ENCODE results near the gene GOLGA8B. TPM values are rescaled to one million over a fixed set of nuclear protein-coding genes. Genes with fewer than 3 reads are reported as not detected.

Gene GOLGA8B
- polyA plus RNA-seq, 1 donor (not counting 4 experiments of a cell fraction or from before 2014, with no cell fraction given), result 49.5 TPM

DNA sequence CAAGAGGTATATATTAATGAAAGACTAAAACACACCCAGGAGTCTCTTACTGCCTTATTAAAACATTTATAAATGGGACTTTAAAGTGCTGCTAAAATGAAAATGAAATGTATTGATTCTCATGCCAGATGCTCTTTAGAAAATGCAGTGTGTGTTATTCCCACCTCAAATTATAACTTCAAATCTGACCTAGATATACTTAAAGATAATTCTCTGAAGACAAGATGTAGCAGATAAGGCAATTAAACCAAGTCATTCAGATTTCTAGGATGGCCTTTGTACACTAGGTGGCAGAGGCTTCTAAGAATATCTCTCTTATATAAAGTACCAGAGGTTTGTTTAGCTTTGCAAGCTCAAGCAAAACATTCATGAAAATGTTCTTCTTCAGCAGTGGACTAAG, 26.9 kb upstream of the GOLGA8B start:
- dilution Hi-C loops (cut with MboI; ENCODE audit: extremely low pct_ligation_motif_present, low sequenced_read_pairs), result no loop called here
- FAIRE-seq, result no peak

GRCh38 chr15:34609102-34610057, 25.9 kb upstream of the GOLGA8B start:
- FAIRE-seq, result peak; percentile 13
- no peaks in the 10 kb centered on the region for H3K9me1 ChIP-seq (ENCODE audit: control insufficient read depth, extremely low read depth, insufficient read depth, low read length)
- no peak overlapping the region for H2AFZ ChIP-seq (ENCODE audit: control insufficient read depth, low read length)
- TF ChIP-seq EZH2 (IDR thresholded peaks at IDR 0.05; ENCODE audit: low read length) (no peak), CTCF (optimal IDR thresholded peaks at IDR 0.05 in 1 of 3, IDR thresholded peaks at IDR 0.05 in 1 of 3, conservative IDR thresholded peaks at IDR 0.05 in 1 of 3; ENCODE audit: extremely low read depth in 1 of 3, insufficient read depth in 2 of 3, low read length in 3 of 3) (no peak)
- H3K4me2 ChIP-seq (ENCODE audit: control insufficient read depth, extremely low read depth, insufficient read depth, low read depth, low read length), result no peak overlapping the region
- no peak overlapping the region for H3K4me3 ChIP-seq (ENCODE audit: control insufficient read depth in 2 of 3, extremely low read depth in 1 of 3, insufficient read depth in 2 of 3, low read depth in 1 of 3, low read length in 3 of 3)
- no peaks in the 10 kb centered on the region for H3K79me2 ChIP-seq (ENCODE audit: control insufficient read depth, insufficient read depth, low read length)
- dilution Hi-C loops (cut with MboI; ENCODE audit: extremely low pct_ligation_motif_present, low sequenced_read_pairs), result no loop called here
- no peaks in the 10 kb centered on the region for H3K36me3 ChIP-seq (ENCODE audit: control insufficient read depth in 2 of 2, extremely low read depth in 1 of 2, insufficient read depth in 2 of 2, low read length in 2 of 2)
- peaks cover 10% of the 10 kb centered on the region for H3K27me3 ChIP-seq (ENCODE audit: control insufficient read depth, extremely low read depth, insufficient read depth, low read length)
- no peak for DNase-seq (ENCODE audit: low read depth, low spot score)
- no peak overlapping the region for H3K27ac ChIP-seq (ENCODE audit: control insufficient read depth, insufficient read depth, low read length)
- H3K4me1 ChIP-seq (ENCODE audit: control insufficient read depth, extremely low read depth, insufficient read depth, low read length), result no peaks in the 10 kb centered on the region
- H4K20me1 ChIP-seq (ENCODE audit: control insufficient read depth, extremely low read depth, insufficient read depth, low read length), result no peaks in the 10 kb centered on the region
- no peak overlapping the region for H3K9ac ChIP-seq (ENCODE audit: control insufficient read depth, extremely low read depth, insufficient read depth, low read length)
- H3K9me3 ChIP-seq (ENCODE audit: control insufficient read depth, low read depth, low read length), result no peaks in the 10 kb centered on the region

More for the DNA sequence above, 26.9 kb upstream of the GOLGA8B start:
- DNase-seq (ENCODE audit: low read depth, low spot score), result no peak
- Histone ChIP-seq H3K79me2 (ENCODE audit: control insufficient read depth, insufficient read depth, low read length) (no peaks in the 10 kb centered on the region), H3K4me2 (ENCODE audit: control insufficient read depth, extremely low read depth, insufficient read depth, low read depth, low read length) (no peak overlapping the region), H3K27ac (ENCODE audit: control insufficient read depth, insufficient read depth, low read length) (no peak overlapping the region), H2AFZ (ENCODE audit: control insufficient read depth, low read length) (no peak overlapping the region), H3K4me3 (ENCODE audit: control insufficient read depth in 2 of 3, extremely low read depth in 1 of 3, insufficient read depth in 2 of 3, low read depth in 1 of 3, low read length in 3 of 3) (no peak overlapping the region), H3K4me1 (ENCODE audit: control insufficient read depth, extremely low read depth, insufficient read depth, low read length) (no peaks in the 10 kb centered on the region), H3K36me3 (ENCODE audit: control insufficient read depth in 2 of 2, extremely low read depth in 1 of 2, insufficient read depth in 2 of 2, low read length in 2 of 2) (no peaks in the 10 kb centered on the region), H3K27me3 (ENCODE audit: control insufficient read depth, extremely low read depth, insufficient read depth, low read length) (peaks cover 10% of the 10 kb centered on the region), H4K20me1 (ENCODE audit: control insufficient read depth, extremely low read depth, insufficient read depth, low read length) (no peaks in the 10 kb centered on the region), H3K9me3 (ENCODE audit: control insufficient read depth, low read depth, low read length) (no peaks in the 10 kb centered on the region), H3K9ac (ENCODE audit: control insufficient read depth, extremely low read depth, insufficient read depth, low read length) (no peak overlapping the region), H3K9me1 (ENCODE audit: control insufficient read depth, extremely low read depth, insufficient read depth, low read length) (no peaks in the 10 kb centered on the region)
- TF ChIP-seq CTCF (optimal IDR thresholded peaks at IDR 0.05 in 1 of 3, IDR thresholded peaks at IDR 0.05 in 1 of 3, conservative IDR thresholded peaks at IDR 0.05 in 1 of 3; ENCODE audit: extremely low read depth in 1 of 3, insufficient read depth in 2 of 3, low read length in 3 of 3) (peak in 2 of 3 experiments; percentile 32 to 46), EZH2 (IDR thresholded peaks at IDR 0.05; ENCODE audit: low read length) (no peak)
